CD4-positive, alpha-beta T cell (primary cell): ENCODE data around the gene ZG16. TPM values are rescaled to one million over a fixed set of nuclear protein-coding genes. Genes with fewer than 3 reads are reported as not detected.
"Not testable (repeated sequence)": the region's sequence is repeated elsewhere in the genome, so short reads cannot be mapped to it uniquely, and the experiment has no call there.

Experiments
- ATAC-seq: fragments of 200-7000 bp; cut with Tn5 transposase; one replicate; pipeline ENCODE4 v1.10.0; 2022; ENCODE audit warnings: mild to moderate bottlenecking; ENCODE audit not compliant: poor library complexity
- CTCF ChIA-PET: fragments of 350-600 bp; sonication (Branson Sonifier 250); formaldehyde crosslinking; loops from one replicate; lab custom pipeline; 2021; ENCODE audit warnings: antibody characterized with exemption, inconsistent platforms; lab: Charles Lee
- POLR2A ChIA-PET: fragments of 350-600 bp; sonication (Branson Sonifier 250); formaldehyde crosslinking; loops from one replicate; lab custom pipeline; 2021; ENCODE audit warnings: antibody characterized with exemption, inconsistent platforms; lab: Charles Lee
- DNase-seq, 14 experiments: peaks; one replicate each; pipeline ENCODE4 v3.0.0-alpha.2; 2013 to 2020; ENCODE audit warnings: mixed read lengths in 2 of 14
- H3K27ac ChIP-seq, 2 donors: one replicate each; pipeline versions ENCODE4 v1.5.1 to v1.7.0; 2013; ENCODE audit warnings: low read length in 2 of 2, low read depth in 1 of 2, mild to moderate bottlenecking in 1 of 2
- H3K27me3 ChIP-seq, 2 experiments: 1 replicate in 1 of 2; 2 replicates in 1 of 2; pipeline versions ENCODE4 v1.6.1 to v1.7.0; 2013; ENCODE audit warnings: low read length in 2 of 2, control low read depth in 1 of 2, mild to moderate bottlenecking in 1 of 2, moderate library complexity in 1 of 2; ENCODE audit not compliant: insufficient read depth in 2 of 2, control insufficient read depth in 1 of 2
- H3K36me3 ChIP-seq: one replicate; pipeline ENCODE4 v1.6.1; 2013; ENCODE audit warnings: low read length, control low read depth; ENCODE audit not compliant: insufficient read depth
- H3K4me1 ChIP-seq: one replicate; pipeline ENCODE4 v1.6.1; 2013; ENCODE audit warnings: low read length, control low read depth; ENCODE audit not compliant: insufficient read depth
- H3K4me3 ChIP-seq: one replicate; pipeline ENCODE4 v1.5.1; 2013; ENCODE audit warnings: mild to moderate bottlenecking, low read length, moderate library complexity
- H3K9me3 ChIP-seq, 2 experiments: 1 replicate in 1 of 2; 2 replicates in 1 of 2; pipeline versions ENCODE4 v1.6.1 to v1.7.0; 2013; ENCODE audit warnings: low read length in 2 of 2, mild to moderate bottlenecking in 2 of 2, control low read depth in 1 of 2, moderate library complexity in 1 of 2; ENCODE audit not compliant: control insufficient read depth in 1 of 2, insufficient read depth in 1 of 2
- H3K27ac Mint-ChIP-seq: one replicate; pipeline ENCODE4 v1.8.0; 2020; ENCODE audit warnings: mixed read lengths
- H3K27me3 Mint-ChIP-seq: one replicate; pipeline ENCODE4 v1.8.0; 2021; ENCODE audit warnings: mixed read lengths
- H3K36me3 Mint-ChIP-seq: one replicate; pipeline ENCODE4 v1.8.0; 2021; ENCODE audit warnings: low read depth, mixed read lengths
- H3K4me1 Mint-ChIP-seq: one replicate; pipeline ENCODE4 v1.8.0; 2021; ENCODE audit warnings: low read depth, mixed read lengths
- H3K4me3 Mint-ChIP-seq: one replicate; pipeline ENCODE4 v1.8.0; 2020; ENCODE audit warnings: mild to moderate bottlenecking, mixed read lengths
- H3K9me3 Mint-ChIP-seq: one replicate; pipeline ENCODE4 v1.8.0; 2020; ENCODE audit warnings: mixed read lengths
- CTCF ChIP-seq: fragments of 200-600 bp; IDR thresholded peaks from one replicate; pipeline ENCODE4 v1.8.0; 2022; ENCODE audit warnings: antibody characterized with exemption, mild to moderate bottlenecking
- intact Hi-C, 2 experiments: fragments of 100-400 bp; cut with DNase I in 1 of 2; cut with micrococcal nuclease in 1 of 2; formaldehyde crosslinking; loops; one replicate each; pipeline versions ENCODE4 v1.15.1 to v1.9.0; 2023 to 2025; cut with DNase I, micrococcal nuclease
- total RNA-seq, 174 experiments: library from RNA in 2 of 174; stranded (reverse) in 2 of 174; gene quantifications; one replicate each; pipeline ENCODE4 v1.2.3 and lab custom pipeline; 2021 to 2026

Gene ZG16
- total RNA-seq, 2 experiments from 2014 or later, result not detected

DNA sequence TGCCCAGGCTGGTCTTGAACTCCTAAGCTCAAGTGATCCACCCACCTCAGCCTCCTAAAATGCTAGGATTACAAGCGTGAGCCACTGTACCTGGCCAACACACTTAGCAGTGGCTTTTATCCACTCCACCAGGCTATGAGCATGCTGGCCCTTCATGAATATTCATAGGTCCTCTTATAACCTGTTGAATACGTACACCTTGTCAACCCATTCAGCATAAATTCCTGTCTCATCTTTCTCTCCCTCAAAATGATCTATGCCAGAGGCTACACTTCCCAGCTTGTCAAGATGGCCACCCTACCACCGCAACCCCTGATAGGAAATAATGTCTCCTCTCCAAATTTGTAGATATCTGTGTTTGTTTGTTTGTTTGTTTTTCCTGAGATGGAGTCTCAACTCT lies 11.0 kb upstream of the ZG16 start:
- ChIA-PET POLR2A (no interaction called here), CTCF (no interaction called here)
- Mint-ChIP-seq H3K4me1 (peaks cover 9% of the 10 kb centered on the region), H3K9me3 (no peaks in the 10 kb centered on the region), H3K4me3 (no peak overlapping the region), H3K27ac (no peak overlapping the region), H3K27me3 (no peaks in the 10 kb centered on the region), H3K36me3 (no peaks in the 10 kb centered on the region)
- Histone ChIP-seq H3K9me3 (no peaks in the 10 kb centered on the region), H3K27me3 (no peaks in the 10 kb centered on the region), H3K36me3 (no peaks in the 10 kb centered on the region), H3K4me1 (peaks cover 3% of the 10 kb centered on the region), H3K4me3 (no peak overlapping the region), H3K27ac (no peak overlapping the region)
- intact Hi-C loops, result no loop called here
- no peak for TF ChIP-seq CTCF
- ATAC-seq, result no peak
- no peak for DNase-seq

DNA sequence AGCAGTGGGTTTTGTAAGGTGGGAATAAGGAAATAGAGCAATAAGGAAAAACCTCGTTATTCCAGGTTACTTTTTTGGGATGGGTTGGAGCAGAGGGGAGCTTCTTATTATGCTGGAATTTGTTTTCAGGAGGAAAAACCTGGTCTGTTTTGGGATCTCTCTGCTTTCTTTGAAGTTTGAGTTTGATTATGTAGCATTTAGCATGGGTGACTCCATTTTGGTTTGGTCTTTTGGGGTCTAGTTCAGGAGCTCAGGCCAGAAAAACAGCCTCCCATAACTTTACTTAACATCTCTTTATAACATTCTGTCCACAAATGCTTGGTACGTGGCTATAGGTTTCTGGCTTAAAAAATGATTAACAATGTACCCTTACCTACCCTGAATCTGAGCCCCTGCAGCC lies 8.5 kb upstream of the ZG16 start:
- no peak for DNase-seq
- no peaks in the 10 kb centered on the region for H3K36me3 ChIP-seq
- no peaks in the 10 kb centered on the region for H3K9me3 Mint-ChIP-seq
- H3K4me3 Mint-ChIP-seq, result no peak overlapping the region
- no peaks in the 10 kb centered on the region for H3K27me3 ChIP-seq
- no peak overlapping the region for H3K27ac ChIP-seq
- no peaks in the 10 kb centered on the region for H3K4me1 ChIP-seq
- no peaks in the 10 kb centered on the region for H3K27me3 Mint-ChIP-seq
- H3K36me3 Mint-ChIP-seq, result no peaks in the 10 kb centered on the region
- TF ChIP-seq CTCF, result no peak
- ATAC-seq, result no peak
- H3K4me3 ChIP-seq, result no peak overlapping the region
- peaks cover 8% of the 10 kb centered on the region for H3K4me1 Mint-ChIP-seq
- intact Hi-C loops, result no loop called here
- POLR2A ChIA-PET, result interaction anchor here (1.2 to 1.4 kb wide), 2 partner anchors 14 to 21 kb away, joined by 3 to 4 read pairs; no protein-coding TSS in a partner anchor
- CTCF ChIA-PET, result interaction anchor here (1.9 to 2.1 kb wide), 2 partner anchors 16 to 21 kb away, joined by 6 read pairs; partner anchors contain the start of gene KIF22
- no peak overlapping the region for H3K27ac Mint-ChIP-seq
- H3K9me3 ChIP-seq, result no peaks in the 10 kb centered on the region

- H3K9me3 Mint-ChIP-seq, result no peaks in the 10 kb centered on the region
- no peaks in the 10 kb centered on the region for H3K27me3 Mint-ChIP-seq
- Histone ChIP-seq H3K27ac (no peak overlapping the region), H3K27me3 (no peaks in the 10 kb centered on the region), H3K4me1 (no peaks in the 10 kb centered on the region), H3K9me3 (no peaks in the 10 kb centered on the region), H3K36me3 (no peaks in the 10 kb centered on the region), H3K4me3 (no peak overlapping the region)
- POLR2A ChIA-PET, result interaction anchor here (1.4 kb wide), 1 partner anchor 22 kb away, joined by 3 read pairs; no protein-coding TSS in a partner anchor
- H3K27ac Mint-ChIP-seq, result no peak overlapping the region
- CTCF ChIA-PET, result interaction anchor here (0.8 to 2.1 kb wide), 2 partner anchors 15 kb away, joined by 3 to 6 read pairs; no protein-coding TSS in a partner anchor
- no peak overlapping the region for H3K4me3 Mint-ChIP-seq
- H3K4me1 Mint-ChIP-seq, result peaks cover 4% of the 10 kb centered on the region
- TF ChIP-seq CTCF, result no peak
- no peak for ATAC-seq
- no peaks in the 10 kb centered on the region for H3K36me3 Mint-ChIP-seq
- intact Hi-C loops, result no loop called here
- no peak for DNase-seq
Measured at GRCh38 chr16:29770250-29770929, 7.7 kb upstream of the ZG16 start.

GRCh38 chr16:29772330-29772729 lies 5.7 kb upstream of the ZG16 start:
- H3K9me3 Mint-ChIP-seq, ATAC-seq, DNase-seq, H3K4me1 Mint-ChIP-seq, CTCF ChIA-PET, H3K27me3 Mint-ChIP-seq, intact Hi-C loops, H3K36me3 Mint-ChIP-seq, H3K4me1 ChIP-seq, H3K36me3 ChIP-seq, H3K4me3 Mint-ChIP-seq, H3K27ac Mint-ChIP-seq, H3K27me3 ChIP-seq, H3K27ac ChIP-seq, H3K9me3 ChIP-seq, H3K4me3 ChIP-seq: not testable (repeated sequence)
- POLR2A ChIA-PET, result interaction anchor here (0.9 kb wide), 1 partner anchor 18 kb away, joined by 3 read pairs; the partner anchor contains the start of gene KIF22
